ENCODE measurements around the gene NRBF2.

The NRBF2 gene

GRCh38 chr10:63128443-63128842, 4.7 kb upstream of the NRBF2 start:
- no peaks in the 10 kb centered on the region for H3K36me3 ChIP-seq (ENCODE audit: insufficient read depth, low read length)
- no peaks in the 10 kb centered on the region for H3F3A ChIP-seq (ENCODE audit: insufficient read depth, low read length)
- H3K9me2 ChIP-seq (ENCODE audit: low read depth, low read length): no peaks in the 10 kb centered on the region
- H3K4me3 ChIP-seq (ENCODE audit: low read depth, low read length, poor library complexity, severe bottlenecking): no peak overlapping the region
- H3K9me3 ChIP-seq (ENCODE audit: low read length): no peaks in the 10 kb centered on the region
- H2AFZ ChIP-seq (ENCODE audit: low read length): no peak overlapping the region
- H4K20me1 ChIP-seq (ENCODE audit: insufficient read depth, low read length): no peaks in the 10 kb centered on the region
- no peaks in the 10 kb centered on the region for H3K79me2 ChIP-seq (ENCODE audit: insufficient read depth, low read length)
- H3K27ac ChIP-seq (ENCODE audit: low read depth, low read length, poor library complexity, severe bottlenecking): no peak overlapping the region
- H3K27me3 ChIP-seq (ENCODE audit: insufficient read depth, low read length): no peaks in the 10 kb centered on the region
- peaks cover 9% of the 10 kb centered on the region for H3K4me1 ChIP-seq (ENCODE audit: insufficient read depth, low read length, severe bottlenecking)
- H3K9ac ChIP-seq (ENCODE audit: low read length): no peak overlapping the region
- TF ChIP-seq CTCF (IDR thresholded peaks at IDR 0.05; ENCODE audit: low read length) (no peak), EZH2 (IDR thresholded peaks at IDR 0.05; ENCODE audit: borderline replicate concordance, low read length) (no peak)
- H3K4me2 ChIP-seq (ENCODE audit: low read length): no peak overlapping the region

- no peaks in the 10 kb centered on the region for H4K20me1 ChIP-seq (ENCODE audit: insufficient read depth, low read length)
Observed at GRCh38 chr10:63129888-63130287, 3.2 kb upstream of the NRBF2 start.

GRCh38 chr10:63132651-63133055, 475 bp upstream of the NRBF2 start:
- Histone ChIP-seq H3K9ac (ENCODE audit: low read length) (no peak overlapping the region; the same call in 1 of the 2 replicates), H3K4me1 (ENCODE audit: insufficient read depth, low read length, severe bottlenecking) (peaks cover 27% of the 10 kb centered on the region), H4K20me1 (ENCODE audit: insufficient read depth, low read length) (no peaks in the 10 kb centered on the region), H3K9me3 (ENCODE audit: low read length) (no peaks in the 10 kb centered on the region), H2AFZ (ENCODE audit: low read length) (peak overlapping the region; percentile 85; the same call in 1 of the 2 replicates), H3K79me2 (ENCODE audit: insufficient read depth, low read length) (peaks cover 40% of the 10 kb centered on the region), H3K27ac (ENCODE audit: low read depth, low read length, poor library complexity, severe bottlenecking) (peak overlapping the region; percentile 16), H3K4me2 (ENCODE audit: low read length) (peak overlapping the region; percentile 59), H3K4me3 (ENCODE audit: low read depth, low read length, poor library complexity, severe bottlenecking) (peak overlapping the region; percentile 91), H3K36me3 (ENCODE audit: insufficient read depth, low read length) (peaks cover 23% of the 10 kb centered on the region), H3K9me2 (ENCODE audit: low read depth, low read length) (no peaks in the 10 kb centered on the region), H3F3A (ENCODE audit: insufficient read depth, low read length) (no peaks in the 10 kb centered on the region), H3K27me3 (ENCODE audit: insufficient read depth, low read length) (no peaks in the 10 kb centered on the region)
- peak; percentile 29; the same call in 1 of the 2 replicates for TF ChIP-seq CTCF (IDR thresholded peaks at IDR 0.05; ENCODE audit: low read length)
- no peak for TF ChIP-seq EZH2 (IDR thresholded peaks at IDR 0.05; ENCODE audit: borderline replicate concordance, low read length)

More at GRCh38 chr10:63129888-63130287, 3.2 kb upstream of the NRBF2 start:
- Histone ChIP-seq H3F3A (ENCODE audit: insufficient read depth, low read length) (no peaks in the 10 kb centered on the region), H3K4me2 (ENCODE audit: low read length) (no peak overlapping the region), H3K9me2 (ENCODE audit: low read depth, low read length) (no peaks in the 10 kb centered on the region), H3K9me3 (ENCODE audit: low read length) (no peaks in the 10 kb centered on the region), H3K4me3 (ENCODE audit: low read depth, low read length, poor library complexity, severe bottlenecking) (no peak overlapping the region), H3K79me2 (ENCODE audit: insufficient read depth, low read length) (peaks cover 12% of the 10 kb centered on the region), H3K27me3 (ENCODE audit: insufficient read depth, low read length) (no peaks in the 10 kb centered on the region), H3K9ac (ENCODE audit: low read length) (no peak overlapping the region), H3K4me1 (ENCODE audit: insufficient read depth, low read length, severe bottlenecking) (peaks cover 19% of the 10 kb centered on the region), H3K36me3 (ENCODE audit: insufficient read depth, low read length) (peaks cover 5% of the 10 kb centered on the region; the same call in 1 of the 2 replicates), H2AFZ (ENCODE audit: low read length) (no peak overlapping the region), H3K27ac (ENCODE audit: low read depth, low read length, poor library complexity, severe bottlenecking) (no peak overlapping the region)
- TF ChIP-seq CTCF (IDR thresholded peaks at IDR 0.05; ENCODE audit: low read length) (no peak), EZH2 (IDR thresholded peaks at IDR 0.05; ENCODE audit: borderline replicate concordance, low read length) (no peak)
